Gastrocnemius medialis (tissue), 4 donors: ENCODE measurements around the gene SLC22A31.

Experiments used
- POLR2A ChIP-seq, 2 donors: fragments of 450-650 bp; IDR thresholded peaks; one replicate each; pipeline ENCODE4 v1.6.1; 2017; ENCODE audit warnings: antibody characterized with exemption in 2 of 2, mild to moderate bottlenecking in 2 of 2, moderate library complexity in 2 of 2
- TF ChIP-seq, protein P1 (sequence below), 5 experiments: fragments of 450-650 bp in 3 of 5; fragments of 200-600 bp in 2 of 5; sonication (generic) in 2 of 5; IDR thresholded peaks in 4 of 5; conservative IDR thresholded peaks in 1 of 5; 1 replicate in 4 of 5; 2 replicates in 1 of 5; pipeline ENCODE4 v1.5.1; 2016 to 2019; ENCODE audit warnings: antibody characterized with exemption in 5 of 5, mild to moderate bottlenecking in 3 of 5, moderate library complexity in 3 of 5

DNA sequence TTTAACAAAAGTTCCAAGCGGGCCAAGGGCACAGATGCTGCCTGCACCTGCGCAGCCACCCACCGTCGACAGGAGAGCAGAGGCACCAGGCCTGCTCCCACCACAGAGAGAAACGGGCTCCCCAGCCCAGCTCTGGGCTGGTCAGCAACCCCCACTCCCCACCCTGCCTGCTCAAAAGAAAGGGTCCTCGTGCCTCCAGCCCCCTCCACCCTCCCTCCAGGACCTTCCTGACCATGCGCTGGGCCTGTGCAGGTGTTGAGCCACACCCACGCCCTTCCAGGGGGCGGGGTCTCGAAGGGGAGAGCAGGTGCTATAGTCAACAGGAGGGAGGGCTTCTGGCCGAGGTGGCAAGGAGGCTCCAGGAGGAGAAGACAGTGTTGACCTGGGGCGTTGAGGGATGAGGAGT is 42.5 kb upstream of the SLC22A31 start:
- TF ChIP-seq, protein P1, sequence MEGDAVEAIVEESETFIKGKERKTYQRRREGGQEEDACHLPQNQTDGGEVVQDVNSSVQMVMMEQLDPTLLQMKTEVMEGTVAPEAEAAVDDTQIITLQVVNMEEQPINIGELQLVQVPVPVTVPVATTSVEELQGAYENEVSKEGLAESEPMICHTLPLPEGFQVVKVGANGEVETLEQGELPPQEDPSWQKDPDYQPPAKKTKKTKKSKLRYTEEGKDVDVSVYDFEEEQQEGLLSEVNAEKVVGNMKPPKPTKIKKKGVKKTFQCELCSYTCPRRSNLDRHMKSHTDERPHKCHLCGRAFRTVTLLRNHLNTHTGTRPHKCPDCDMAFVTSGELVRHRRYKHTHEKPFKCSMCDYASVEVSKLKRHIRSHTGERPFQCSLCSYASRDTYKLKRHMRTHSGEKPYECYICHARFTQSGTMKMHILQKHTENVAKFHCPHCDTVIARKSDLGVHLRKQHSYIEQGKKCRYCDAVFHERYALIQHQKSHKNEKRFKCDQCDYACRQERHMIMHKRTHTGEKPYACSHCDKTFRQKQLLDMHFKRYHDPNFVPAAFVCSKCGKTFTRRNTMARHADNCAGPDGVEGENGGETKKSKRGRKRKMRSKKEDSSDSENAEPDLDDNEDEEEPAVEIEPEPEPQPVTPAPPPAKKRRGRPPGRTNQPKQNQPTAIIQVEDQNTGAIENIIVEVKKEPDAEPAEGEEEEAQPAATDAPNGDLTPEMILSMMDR (IDR thresholded peaks at IDR 0.05 in 4 of 5, conservative IDR thresholded peaks at IDR 0.05 in 1 of 5), result no peak
- no peak for TF ChIP-seq POLR2A (IDR thresholded peaks at IDR 0.05)
